Measurements from ENCODE around the gene CSH2.

CSH2 gene

DNA sequence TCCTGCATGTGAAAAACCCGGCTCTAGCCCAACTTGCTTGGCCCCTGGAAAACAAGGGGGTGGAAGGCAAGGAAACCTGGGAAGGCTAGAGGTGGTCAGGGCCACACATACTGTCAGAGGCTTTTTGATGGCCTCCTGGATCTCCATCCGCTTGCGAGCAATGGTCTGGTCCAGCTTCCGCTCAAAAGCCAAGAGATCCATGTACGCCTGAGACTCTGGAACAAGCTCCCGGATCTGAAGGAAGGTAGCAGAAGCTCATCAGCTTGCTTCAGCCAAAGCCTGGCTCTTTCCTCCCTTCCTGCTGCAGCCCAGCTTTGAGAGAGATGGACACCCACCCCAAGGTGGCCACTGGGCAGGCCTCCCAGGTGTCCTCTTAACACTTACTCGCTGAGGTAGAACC is 36.7 kb downstream of the CSH2 start:
- in situ Hi-C loops (cut with HindIII; ENCODE audit: low sequenced_read_pairs) = no loop called here

- in situ Hi-C loops (cut with HindIII; ENCODE audit: low sequenced_read_pairs) = no loop called here
Measured at GRCh38 chr17:63835167-63835720, 38.2 kb downstream of the CSH2 start.

GRCh38 chr17:63834431-63835166 is 38.9 kb downstream of the CSH2 start:
- in situ Hi-C loops (cut with HindIII; ENCODE audit: low sequenced_read_pairs) = no loop called here

DNA sequence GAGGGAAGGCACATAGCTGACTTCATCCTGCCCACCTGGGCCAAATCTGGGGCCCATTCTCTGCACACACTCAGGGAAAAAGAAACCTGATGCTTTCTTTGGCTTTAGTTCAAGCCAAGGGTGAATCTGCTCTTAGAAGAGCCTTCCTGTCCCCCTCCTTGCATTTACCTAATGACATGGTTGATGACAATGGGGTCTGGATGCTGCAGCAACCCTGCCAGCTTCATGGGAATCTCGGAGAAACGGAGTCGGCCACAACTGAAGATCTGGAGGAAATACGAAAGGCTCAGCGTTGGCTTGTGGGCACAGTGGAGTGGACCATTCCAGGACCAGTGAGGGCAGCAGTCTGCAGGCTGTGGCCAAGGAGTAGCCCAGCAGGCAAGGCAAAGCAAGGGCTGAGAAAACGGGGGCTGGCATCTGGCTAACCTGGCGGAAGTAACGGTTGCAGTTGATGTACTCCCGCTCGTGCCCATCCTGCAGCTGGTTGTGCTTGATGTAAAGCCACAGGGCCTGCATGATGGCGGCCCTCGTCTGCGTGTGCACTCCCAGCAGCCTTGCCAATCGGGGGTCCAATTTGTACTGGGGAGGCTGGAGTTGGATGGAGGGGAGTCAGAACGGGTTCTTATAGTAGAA is 39.6 kb downstream of the CSH2 start:
- in situ Hi-C loops (cut with HindIII; ENCODE audit: low sequenced_read_pairs) = no loop called here

DNA sequence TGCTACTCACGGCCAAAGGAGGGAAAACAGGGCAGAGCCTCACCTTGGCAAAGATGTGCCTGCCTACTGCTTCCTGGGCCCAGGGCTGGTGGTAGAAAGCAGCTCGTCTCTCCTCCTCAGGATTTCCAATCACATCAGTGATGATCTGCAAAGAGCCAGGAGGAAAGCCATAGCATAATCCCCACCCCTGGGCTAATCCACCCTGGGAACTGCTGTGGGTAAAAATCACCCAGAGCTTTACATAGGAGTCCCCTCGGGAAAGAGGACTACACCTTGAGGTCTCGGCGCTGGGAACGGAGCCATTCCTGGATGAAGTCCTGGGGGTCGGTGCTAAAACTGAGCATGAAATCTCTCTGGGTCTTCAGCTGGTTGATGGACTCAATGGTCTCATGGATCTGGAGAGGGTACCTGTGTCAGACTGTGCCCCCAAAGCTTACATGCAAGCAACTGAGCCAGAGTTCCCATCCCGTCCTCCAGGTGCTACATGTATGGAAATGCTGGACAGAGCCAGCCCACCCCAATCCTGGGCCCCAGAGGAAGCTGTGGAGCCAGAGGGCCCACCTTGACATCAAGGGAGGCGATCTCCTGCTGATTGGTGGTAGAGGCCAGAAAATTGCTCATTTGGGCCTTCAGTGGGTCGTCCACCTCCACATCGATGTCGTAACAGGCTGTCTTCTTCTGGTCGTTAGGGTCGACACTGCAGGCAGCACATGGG is 40.3 kb downstream of the CSH2 start:
- in situ Hi-C loops (cut with HindIII; ENCODE audit: low sequenced_read_pairs) = no loop called here

- in situ Hi-C loops (cut with HindIII; ENCODE audit: low sequenced_read_pairs) = no loop called here
Measured at GRCh38 chr17:63832455-63832854, 41.0 kb downstream of the CSH2 start.

DNA sequence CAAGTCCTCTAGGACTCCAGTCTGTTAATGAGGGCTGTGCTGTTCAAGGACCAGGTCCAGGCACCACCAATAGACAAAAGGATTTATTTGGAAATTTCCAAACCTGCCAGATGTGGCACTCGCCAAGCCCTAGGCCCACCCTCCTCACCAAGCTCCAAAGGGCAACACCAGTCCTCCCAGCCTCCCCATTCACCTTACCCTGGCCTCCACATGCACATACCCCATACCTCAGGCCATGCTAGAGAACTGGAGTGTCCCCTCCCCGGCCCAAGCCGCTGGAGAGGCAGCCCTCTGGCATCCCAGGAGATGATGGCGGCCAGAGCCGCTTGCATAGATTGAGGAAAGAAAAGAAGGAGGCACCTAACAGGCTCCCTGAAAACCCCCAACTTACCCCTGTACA is 41.5 kb downstream of the CSH2 start:
- in situ Hi-C loops (cut with HindIII; ENCODE audit: low sequenced_read_pairs) = no loop called here

- in situ Hi-C loops (cut with HindIII; ENCODE audit: low sequenced_read_pairs) = no loop called here
Measured at GRCh38 chr17:63831505-63831904, 42.0 kb downstream of the CSH2 start.

DNA sequence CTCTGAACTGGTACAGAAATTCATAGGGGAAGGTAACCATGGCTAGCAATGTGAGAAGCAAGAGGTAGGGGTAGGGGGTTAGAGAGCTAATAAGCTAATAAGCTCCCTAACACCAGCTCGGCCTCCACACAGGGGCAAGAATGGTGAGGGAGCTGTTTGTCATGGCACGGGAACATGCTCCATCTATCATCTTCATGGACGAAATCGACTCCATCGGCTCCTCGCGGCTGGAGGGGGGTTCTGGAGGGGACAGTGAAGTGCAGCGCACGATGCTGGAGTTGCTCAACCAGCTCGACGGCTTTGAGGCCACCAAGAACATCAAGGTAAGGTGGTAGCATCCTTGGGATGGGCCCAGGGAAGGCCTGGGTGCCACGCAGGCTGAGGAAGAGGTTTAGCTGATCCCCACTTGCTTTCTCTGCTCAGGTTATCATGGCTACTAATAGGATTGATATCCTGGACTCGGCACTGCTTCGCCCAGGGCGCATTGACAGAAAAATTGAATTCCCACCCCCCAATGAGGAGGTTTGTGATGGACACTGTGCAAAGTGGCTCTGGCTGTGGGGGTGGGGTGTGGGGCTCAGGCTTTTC is 42.5 kb downstream of the CSH2 start:
- in situ Hi-C loops (cut with HindIII; ENCODE audit: low sequenced_read_pairs) = no loop called here

DNA sequence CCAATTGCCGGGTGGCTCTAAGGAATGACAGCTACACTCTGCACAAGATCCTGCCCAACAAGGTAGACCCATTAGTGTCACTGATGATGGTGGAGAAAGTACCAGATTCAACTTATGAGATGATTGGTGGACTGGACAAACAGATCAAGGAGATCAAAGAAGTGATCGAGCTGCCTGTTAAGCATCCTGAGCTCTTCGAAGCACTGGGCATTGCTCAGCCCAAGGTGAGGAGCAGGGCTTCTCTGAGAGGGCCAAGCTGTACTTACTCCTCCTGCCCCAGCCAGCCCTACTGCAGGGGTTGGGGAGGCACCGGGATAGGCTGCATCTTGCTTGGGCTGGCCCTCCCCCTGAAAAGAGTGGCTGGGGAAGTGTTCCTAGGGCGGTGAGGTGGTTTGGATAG is 43.2 kb downstream of the CSH2 start:
- in situ Hi-C loops (cut with HindIII; ENCODE audit: low sequenced_read_pairs) = no loop called here

DNA sequence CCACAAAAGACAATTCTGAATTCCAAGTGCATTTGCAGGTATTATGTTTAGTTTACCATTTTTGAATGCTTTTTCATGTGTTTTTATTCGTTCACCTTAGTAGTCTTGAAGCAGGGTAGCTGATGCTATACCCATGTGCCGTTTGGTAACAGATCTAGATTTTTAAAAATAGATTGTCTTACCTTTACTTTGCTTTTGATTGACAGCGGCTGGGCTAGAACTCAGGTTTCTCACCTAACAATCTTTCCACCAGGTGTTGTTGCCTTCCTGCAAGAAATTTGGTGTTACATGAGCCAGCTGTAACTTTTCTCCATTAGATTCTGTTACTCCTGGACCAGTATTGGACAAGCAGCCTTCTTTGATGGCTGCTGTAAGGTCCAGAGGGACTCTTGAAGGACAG is 44.5 kb downstream of the CSH2 start:
- in situ Hi-C loops (cut with HindIII; ENCODE audit: low sequenced_read_pairs) = no loop called here

GRCh38 chr17:63827801-63828221 is 45.7 kb downstream of the CSH2 start:
- in situ Hi-C loops (cut with HindIII; ENCODE audit: low sequenced_read_pairs) = no loop called here

DNA sequence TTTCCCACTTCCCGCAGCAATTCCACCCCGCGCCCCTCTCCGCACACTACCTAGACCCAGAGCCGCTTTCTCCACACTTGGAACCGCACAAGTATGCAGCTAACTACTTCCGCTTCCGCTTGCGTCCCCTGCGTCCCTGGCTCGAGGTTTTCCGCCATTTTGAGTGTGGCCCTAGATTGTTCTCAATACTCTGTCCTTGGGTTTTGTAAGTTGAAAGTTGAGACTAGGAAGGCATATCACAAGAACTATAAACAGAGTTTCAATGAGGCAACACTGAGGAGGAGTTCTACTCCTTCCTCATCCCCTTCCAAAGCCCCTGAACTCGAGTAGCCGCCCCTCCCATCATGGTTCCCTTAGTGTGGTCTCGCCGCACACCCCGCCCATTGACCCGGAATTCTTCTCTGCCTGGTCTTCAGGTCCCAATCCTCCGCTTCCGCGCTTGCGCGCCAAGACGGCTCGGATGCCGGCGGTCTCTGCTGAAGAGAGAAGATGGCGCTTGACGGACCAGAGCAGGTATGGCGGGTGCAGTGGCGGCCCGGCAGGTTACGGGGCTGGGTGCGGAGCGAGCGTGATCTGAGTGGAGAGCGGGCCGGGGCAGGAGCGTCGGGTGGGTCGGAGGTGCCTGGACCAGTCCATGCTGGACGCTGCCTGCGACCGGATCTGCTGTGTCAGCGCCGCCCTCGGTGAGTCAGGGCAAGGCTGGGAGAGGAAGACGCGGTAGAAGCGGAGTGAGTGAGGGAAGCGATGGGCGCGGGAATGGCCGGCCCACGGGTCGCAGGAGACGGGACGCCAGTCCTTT is 46.3 kb downstream of the CSH2 start, which contains the start of the genes FTSJ3 and PSMC5:
FTSJ3 (minus strand) TSS at position 662 of the 799 bp plus-strand sequence. CDS start 761 bp downstream, outside the sequence.
PSMC5 (plus strand) TSS at position 430 of the 799 bp plus-strand sequence; CDS start at position 490, 60 bp downstream.
- in situ Hi-C loops (cut with HindIII; ENCODE audit: low sequenced_read_pairs) = no loop called here

GRCh38 chr17:63826468-63827001 is 46.9 kb downstream of the CSH2 start:
- in situ Hi-C loops (cut with HindIII; ENCODE audit: low sequenced_read_pairs) = no loop called here

GRCh38 chr17:63824362-63824761 is 49.1 kb downstream of the CSH2 start:
- in situ Hi-C loops (cut with HindIII; ENCODE audit: low sequenced_read_pairs) = no loop called here

GRCh38 chr17:63823659-63824331 is 49.7 kb downstream of the CSH2 start:
- in situ Hi-C loops (cut with HindIII; ENCODE audit: low sequenced_read_pairs) = no loop called here

DNA sequence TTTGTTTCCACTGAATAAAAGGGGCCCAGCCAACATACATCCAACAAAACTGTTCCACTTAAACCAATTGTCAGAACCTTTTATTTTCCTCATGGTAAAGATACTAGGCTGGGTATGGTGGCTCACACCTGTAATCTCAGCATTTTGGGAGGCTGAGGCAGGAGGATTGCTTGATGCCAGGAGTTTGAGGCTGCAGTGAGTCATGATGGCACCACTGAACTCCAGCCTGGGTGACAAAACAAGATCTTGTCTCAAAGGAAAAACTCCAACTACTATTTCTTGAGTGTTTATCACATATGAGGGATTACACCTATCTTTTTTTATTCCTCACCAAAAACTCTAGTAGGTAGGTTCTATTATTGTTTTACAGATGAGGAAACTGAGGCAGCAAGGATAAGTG is 50.9 kb downstream of the CSH2 start:
- in situ Hi-C loops (cut with HindIII; ENCODE audit: low sequenced_read_pairs) = no loop called here
